Prostate gland (tissue), 2 donors: ENCODE data around the gene TADA2A. TPM values are rescaled to one million over a fixed set of nuclear protein-coding genes. Genes with fewer than 3 reads are reported as not detected.
A peak's percentile ranks its signal among the peaks of the same experiment; 100 is the strongest.

Experiments used
- DNase-seq: peaks from one replicate; pipeline ENCODE4 v3.0.0-alpha.2; 2019; ENCODE audit warnings: low spot score
- H3K27ac ChIP-seq, 2 donors: fragments of 200-600 bp; sonication (generic); 2 replicates each; pipeline ENCODE4 v1.5.1; 2017 to 2019
- H3K27me3 ChIP-seq: fragments of 200-600 bp; sonication (generic); replicated peaks from 2 replicates; pipeline ENCODE4 v1.5.1; 2019; ENCODE audit not compliant: insufficient read depth
- H3K36me3 ChIP-seq, 2 donors: fragments of 200-600 bp; sonication (generic); 1 replicate in 1 of 2; 2 replicates in 1 of 2; pipeline versions ENCODE4 v1.5.1 to v1.8.1; 2017 to 2019
- H3K4me1 ChIP-seq: fragments of 200-600 bp; sonication (generic); replicated peaks from 2 replicates; pipeline ENCODE4 v1.5.1; 2019
- H3K4me3 ChIP-seq, 2 donors: fragments of 200-600 bp; sonication (generic); 2 replicates each; pipeline ENCODE4 v1.5.1; 2017 to 2019
- H3K9me3 ChIP-seq: fragments of 200-600 bp; sonication (generic); 2 replicates; pipeline ENCODE4 v1.5.1; 2017
- POLR2A ChIP-seq: fragments of 450-650 bp; IDR thresholded peaks from one replicate; pipeline ENCODE4 v1.6.1; 2016; ENCODE audit warnings: antibody characterized with exemption, mild to moderate bottlenecking
- POLR2AphosphoS5 ChIP-seq: sonication (generic); formaldehyde crosslinking; IDR thresholded peaks from one replicate; pipeline ENCODE4 v1.6.1; 2017; ENCODE audit warnings: antibody characterized with exemption
- WGBS: methylation state at CpG from one replicate; pipeline ENCODE4 v1.1.5; 2018; 5-methylcytosine and 5-hydroxymethylcytosine counted together
- intact Hi-C: fragments of 100-400 bp; cut with DNase I; formaldehyde crosslinking; loops from one replicate; pipeline ENCODE4 v1.14.2; 2022
- total RNA-seq, 2 donors: library from RNA; depleted of rRNA; stranded (reverse); fragments of >200 nt; gene quantifications; one replicate each; pipeline ENCODE4 v1.1.0, GENCODE V29; 2016
- TF ChIP-seq, protein P1 (sequence below), 4 experiments: fragments of 200-600 bp in 2 of 4; fragments of 450-650 bp in 2 of 4; sonication (generic) in 2 of 4; IDR thresholded peaks; 1 replicate in 3 of 4; 2 replicates in 1 of 4; pipeline ENCODE4 v1.5.1; 2016 to 2019; ENCODE audit warnings: antibody characterized with exemption in 4 of 4, mild to moderate bottlenecking in 2 of 4, moderate library complexity in 2 of 4

The TADA2A gene
- total RNA-seq, 2 donors from 2014 or later, result 13.0 to 29.7 TPM

DNA sequence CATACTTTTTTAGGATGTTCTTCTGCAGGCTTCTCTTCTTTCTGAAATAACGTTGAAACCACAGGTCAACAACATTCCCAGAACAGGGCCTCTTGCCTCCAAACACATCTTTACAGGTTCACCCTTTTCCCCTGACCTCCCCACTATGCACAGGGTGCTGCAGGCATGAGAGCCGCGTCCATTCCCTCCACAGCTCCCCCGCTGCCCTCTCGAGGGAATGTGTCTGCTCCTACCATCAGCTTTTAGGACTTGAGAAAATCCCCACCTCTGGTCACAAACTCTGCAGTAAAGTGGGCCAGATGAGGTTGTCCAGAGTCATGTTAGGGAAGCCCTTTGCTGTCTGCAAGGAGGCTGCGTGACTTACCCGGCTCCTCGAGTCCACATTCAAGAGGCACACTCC, 113.5 kb downstream of the TADA2A start:
- WGBS, result 80% methylated on average over 8 of the region's 8 CpGs
- Histone ChIP-seq H3K27me3 (no peaks in the 10 kb centered on the region), H3K27ac (no peak overlapping the region), H3K4me1 (no peaks in the 10 kb centered on the region), H3K9me3 (no peaks in the 10 kb centered on the region), H3K4me3 (no peak overlapping the region), H3K36me3 (no peaks in the 10 kb centered on the region)
- no peak for TF ChIP-seq POLR2AphosphoS5
- TF ChIP-seq, protein P1, sequence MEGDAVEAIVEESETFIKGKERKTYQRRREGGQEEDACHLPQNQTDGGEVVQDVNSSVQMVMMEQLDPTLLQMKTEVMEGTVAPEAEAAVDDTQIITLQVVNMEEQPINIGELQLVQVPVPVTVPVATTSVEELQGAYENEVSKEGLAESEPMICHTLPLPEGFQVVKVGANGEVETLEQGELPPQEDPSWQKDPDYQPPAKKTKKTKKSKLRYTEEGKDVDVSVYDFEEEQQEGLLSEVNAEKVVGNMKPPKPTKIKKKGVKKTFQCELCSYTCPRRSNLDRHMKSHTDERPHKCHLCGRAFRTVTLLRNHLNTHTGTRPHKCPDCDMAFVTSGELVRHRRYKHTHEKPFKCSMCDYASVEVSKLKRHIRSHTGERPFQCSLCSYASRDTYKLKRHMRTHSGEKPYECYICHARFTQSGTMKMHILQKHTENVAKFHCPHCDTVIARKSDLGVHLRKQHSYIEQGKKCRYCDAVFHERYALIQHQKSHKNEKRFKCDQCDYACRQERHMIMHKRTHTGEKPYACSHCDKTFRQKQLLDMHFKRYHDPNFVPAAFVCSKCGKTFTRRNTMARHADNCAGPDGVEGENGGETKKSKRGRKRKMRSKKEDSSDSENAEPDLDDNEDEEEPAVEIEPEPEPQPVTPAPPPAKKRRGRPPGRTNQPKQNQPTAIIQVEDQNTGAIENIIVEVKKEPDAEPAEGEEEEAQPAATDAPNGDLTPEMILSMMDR (IDR thresholded peaks at IDR 0.05), result no peak
- TF ChIP-seq POLR2A, result no peak
- intact Hi-C loops, result no loop called here
- DNase-seq, result no peak

DNA sequence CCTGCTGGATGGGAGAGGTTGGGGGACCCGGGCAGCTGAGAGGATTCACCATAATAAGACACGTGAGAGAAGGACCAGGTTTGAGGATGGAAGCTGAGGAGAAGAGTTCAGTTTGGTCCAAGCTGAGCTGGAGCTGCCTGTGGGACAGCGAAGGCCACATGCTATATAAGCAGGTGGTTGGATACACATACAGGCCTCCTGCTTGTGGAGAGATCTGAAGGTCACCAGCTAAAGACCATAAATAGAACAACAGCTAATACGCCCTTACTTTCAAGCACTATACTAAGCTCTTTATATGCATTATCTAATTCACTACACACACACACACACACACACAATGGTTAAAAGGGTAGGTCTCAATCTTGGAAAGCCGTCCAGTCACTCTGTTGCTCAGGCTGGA, 115.1 kb downstream of the TADA2A start:
- Histone ChIP-seq H3K4me3 (no peak overlapping the region), H3K36me3 (no peaks in the 10 kb centered on the region), H3K4me1 (no peaks in the 10 kb centered on the region), H3K9me3 (no peaks in the 10 kb centered on the region), H3K27me3 (no peaks in the 10 kb centered on the region), H3K27ac (no peak overlapping the region)
- intact Hi-C loops, result no loop called here
- DNase-seq, result no peak
- WGBS, result 91% methylated on average over 5 of the region's 5 CpGs
- TF ChIP-seq POLR2A (no peak), POLR2AphosphoS5 (no peak)
- TF ChIP-seq, protein P1 (IDR thresholded peaks at IDR 0.05), result no peak

DNA sequence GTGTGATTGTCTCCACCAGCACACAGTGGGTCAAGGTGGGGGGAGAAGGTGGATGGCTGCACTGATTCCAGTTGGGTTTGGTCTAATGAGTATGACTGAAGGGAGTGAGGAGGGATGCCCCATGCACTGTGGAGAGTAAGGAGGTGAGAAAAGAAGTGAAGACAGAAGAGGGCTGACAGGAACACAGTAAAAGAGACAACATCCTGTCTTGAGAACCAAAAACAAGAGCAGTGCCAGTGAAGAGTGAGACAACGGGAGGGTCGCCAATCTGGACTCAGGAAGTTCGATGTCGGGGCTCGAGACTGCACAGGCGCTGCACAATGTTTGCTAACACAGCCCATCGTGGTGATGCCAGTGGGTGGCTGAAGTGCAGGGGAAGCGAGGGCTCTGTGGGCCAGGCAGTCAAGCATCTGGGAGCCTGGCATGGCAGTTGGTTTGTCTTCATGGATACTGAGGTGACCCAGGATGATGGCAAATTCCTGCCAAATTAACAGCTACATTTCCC, 117.1 kb downstream of the TADA2A start:
- intact Hi-C loops, result no loop called here
- Histone ChIP-seq H3K27me3 (no peaks in the 10 kb centered on the region), H3K4me1 (no peaks in the 10 kb centered on the region), H3K27ac (no peak overlapping the region), H3K4me3 (no peak overlapping the region), H3K36me3 (no peaks in the 10 kb centered on the region), H3K9me3 (no peaks in the 10 kb centered on the region)
- WGBS, result 81% methylated on average over 8 of the region's 8 CpGs
- DNase-seq, result no peak
- TF ChIP-seq POLR2AphosphoS5, result no peak
- TF ChIP-seq POLR2A, result no peak

DNA sequence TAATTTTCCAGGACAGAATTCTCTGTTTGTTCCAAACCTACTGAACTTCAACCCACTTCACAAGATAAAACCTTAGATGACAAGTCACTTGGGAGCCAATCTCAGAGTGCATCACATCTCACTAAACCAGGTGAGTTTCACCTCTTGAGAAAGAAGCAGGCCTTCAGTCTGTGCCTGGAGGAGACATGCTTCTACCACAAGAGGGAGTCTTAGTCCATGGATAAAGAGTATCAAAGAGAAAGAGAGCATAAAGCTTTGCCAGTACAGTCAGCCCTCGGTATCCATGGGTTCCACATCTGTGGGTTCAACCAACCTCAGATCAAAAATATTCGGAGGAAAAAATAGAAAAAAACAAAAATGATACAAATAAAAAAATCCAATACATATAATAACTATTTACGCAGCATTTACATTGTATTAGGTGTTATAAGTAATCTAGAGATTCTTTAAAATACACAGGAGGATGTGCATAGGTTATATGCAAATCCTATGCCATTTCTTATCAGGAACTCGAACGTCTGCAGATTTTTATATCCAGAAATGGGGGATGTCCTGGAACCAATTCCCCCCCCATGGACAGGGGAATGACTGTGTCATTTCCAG, 120.7 kb downstream of the TADA2A start:
- Histone ChIP-seq H3K27ac (no peak overlapping the region), H3K36me3 (no peaks in the 10 kb centered on the region), H3K4me1 (no peaks in the 10 kb centered on the region), H3K4me3 (no peak overlapping the region), H3K9me3 (no peaks in the 10 kb centered on the region), H3K27me3 (no peaks in the 10 kb centered on the region)
- 52% methylated on average over 5 of the region's 5 CpGs for WGBS
- peak; percentile 37 for DNase-seq
- intact Hi-C loops, result no loop called here
- TF ChIP-seq POLR2A (no peak), POLR2AphosphoS5 (peak; percentile 17)
- TF ChIP-seq, protein P1 (IDR thresholded peaks at IDR 0.05), result peak in 3 of 4 experiments; percentile 55 to 73 (median 72)

Other genes with a start within 250 kb of the TADA2A start
- not detected for gene C17orf78, start 30.9 kb upstream of the TADA2A start, total RNA-seq
- gene ACACA, start 50 bp upstream of the TADA2A start, total RNA-seq, result 10 to 100 TPM; 54.2 to 71.3 TPM
- 10 to 100 TPM; 28.7 to 31.0 TPM for gene DUSP14, start 83.0 kb downstream of the TADA2A start, total RNA-seq
- gene SYNRG, start 202.5 kb downstream of the TADA2A start, total RNA-seq, result 10 to 100 TPM; 33.0 to 34.8 TPM
- gene DDX52, start 236.6 kb downstream of the TADA2A start, total RNA-seq, result 10 to 100 TPM; 14.8 to 17.5 TPM